Putamen (tissue), 1 donor: Measurements from ENCODE around the gene NPSR1.
"Not testable (repeated sequence)": the region's sequence is repeated elsewhere in the genome, so short reads cannot be mapped to it uniquely, and the experiment has no call there.

ENCODE experiments used
- DNase-seq: peaks from one replicate; pipeline ENCODE4 v3.0.0-alpha.2; 2016; ENCODE audit warnings: low spot score

NPSR1 gene

GRCh38 chr7:34758111-34758601, 100.1 kb downstream of the NPSR1 start:
- DNase-seq: no peak

DNA sequence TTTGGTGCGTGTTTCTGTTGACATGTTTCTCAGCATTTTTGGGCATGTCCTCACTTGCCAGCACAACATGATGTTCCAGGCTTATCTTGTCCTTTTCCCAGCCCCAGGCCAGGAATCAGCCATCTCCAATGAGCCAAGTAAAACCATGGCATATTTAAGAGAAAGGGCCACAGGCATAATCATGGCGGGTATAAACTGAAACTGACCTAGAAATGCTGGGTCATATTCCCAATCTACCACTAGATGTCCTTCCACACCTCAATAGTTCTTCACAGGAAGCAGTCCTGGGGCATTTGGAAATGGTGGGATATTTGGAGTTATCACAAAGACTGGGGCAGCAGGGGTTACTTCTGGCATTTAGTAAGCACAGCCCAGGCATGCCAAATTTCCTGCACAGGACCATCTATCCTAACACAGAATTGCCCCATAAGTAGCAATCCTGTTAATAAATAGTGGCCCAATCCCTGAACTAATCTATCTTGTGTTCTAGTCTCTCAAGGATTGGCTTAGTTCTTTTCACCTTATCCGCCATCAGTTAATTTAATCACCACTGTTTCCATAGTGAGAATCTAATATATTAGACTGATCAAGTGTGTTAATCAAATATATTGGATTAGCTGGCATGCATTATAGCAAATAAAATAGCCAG, 101.6 kb downstream of the NPSR1 start:
- DNase-seq: peak; percentile 23

- DNase-seq: no peak
These were observed 102.3 kb downstream of the NPSR1 start for GRCh38 chr7:34760271-34760670.

DNA sequence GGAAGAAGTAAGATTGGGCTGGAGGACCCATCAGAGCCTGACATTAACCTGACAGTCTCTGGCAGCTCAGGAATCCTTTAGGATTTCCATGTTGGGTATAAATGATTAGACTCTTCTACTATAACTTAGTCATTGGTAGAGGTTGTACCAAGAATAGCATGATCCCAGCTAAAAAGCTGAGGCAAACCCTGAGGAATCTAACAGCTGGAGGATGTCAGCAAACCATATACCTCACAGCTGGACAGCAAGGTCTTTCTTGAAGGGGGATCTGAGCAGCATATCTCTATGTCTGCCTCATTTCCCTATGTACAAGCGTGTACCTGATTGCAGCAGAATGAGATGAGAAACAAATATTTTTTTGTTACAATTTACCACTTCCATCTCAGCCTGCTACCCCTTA, 103.2 kb downstream of the NPSR1 start:
- no peak for DNase-seq

DNA sequence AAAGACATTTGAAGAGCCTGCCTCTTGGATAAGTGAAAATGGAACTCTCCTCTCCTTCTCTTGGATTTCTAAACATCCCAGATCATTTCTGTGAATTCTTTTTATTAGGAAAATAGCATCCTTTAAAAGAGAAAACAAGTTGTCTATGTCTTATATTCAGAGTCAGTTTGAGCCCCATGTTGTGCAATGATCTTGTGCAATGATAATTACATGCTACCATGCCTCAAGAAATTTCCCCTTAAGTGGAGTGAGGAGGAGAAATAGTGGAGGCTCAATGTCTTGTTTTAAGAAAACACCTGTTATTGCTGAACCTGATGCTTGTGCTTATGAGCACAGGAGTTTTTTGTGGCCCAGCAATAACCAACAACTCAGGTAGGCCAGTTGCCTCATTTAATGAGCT, 103.6 kb downstream of the NPSR1 start:
- no peak for DNase-seq

GRCh38 chr7:34762764-34763163, 104.7 kb downstream of the NPSR1 start:
- no peak for DNase-seq

GRCh38 chr7:34772296-34772938, 114.4 kb downstream of the NPSR1 start:
- DNase-seq: no peak

- no peak for DNase-seq
These were observed 118.8 kb downstream of the NPSR1 start for GRCh38 chr7:34776748-34777358.

DNA sequence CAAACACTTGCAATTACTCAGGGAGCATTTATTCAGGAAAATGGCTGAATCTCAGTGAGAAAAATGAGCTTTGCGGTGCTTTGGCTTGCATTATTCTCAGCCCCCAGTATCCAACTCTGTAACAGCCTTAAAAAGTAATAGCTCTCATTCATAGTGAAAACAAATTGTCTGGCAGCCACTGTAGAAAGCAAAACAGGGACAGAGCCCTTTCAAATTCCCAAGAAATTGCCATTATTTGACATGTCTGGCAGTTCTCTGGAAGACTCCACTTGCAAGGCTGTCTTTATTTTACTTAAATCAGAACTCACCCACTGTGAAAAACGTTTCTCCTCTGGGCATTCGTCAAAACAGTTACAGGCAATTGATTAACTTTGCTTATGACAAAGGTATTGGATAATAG, 122.5 kb downstream of the NPSR1 start:
- DNase-seq: no peak

- no peak for DNase-seq
These were observed 129.6 kb downstream of the NPSR1 start for GRCh38 chr7:34787586-34787985.

GRCh38 chr7:34806831-34807230, 148.8 kb downstream of the NPSR1 start:
- DNase-seq: no peak

DNA sequence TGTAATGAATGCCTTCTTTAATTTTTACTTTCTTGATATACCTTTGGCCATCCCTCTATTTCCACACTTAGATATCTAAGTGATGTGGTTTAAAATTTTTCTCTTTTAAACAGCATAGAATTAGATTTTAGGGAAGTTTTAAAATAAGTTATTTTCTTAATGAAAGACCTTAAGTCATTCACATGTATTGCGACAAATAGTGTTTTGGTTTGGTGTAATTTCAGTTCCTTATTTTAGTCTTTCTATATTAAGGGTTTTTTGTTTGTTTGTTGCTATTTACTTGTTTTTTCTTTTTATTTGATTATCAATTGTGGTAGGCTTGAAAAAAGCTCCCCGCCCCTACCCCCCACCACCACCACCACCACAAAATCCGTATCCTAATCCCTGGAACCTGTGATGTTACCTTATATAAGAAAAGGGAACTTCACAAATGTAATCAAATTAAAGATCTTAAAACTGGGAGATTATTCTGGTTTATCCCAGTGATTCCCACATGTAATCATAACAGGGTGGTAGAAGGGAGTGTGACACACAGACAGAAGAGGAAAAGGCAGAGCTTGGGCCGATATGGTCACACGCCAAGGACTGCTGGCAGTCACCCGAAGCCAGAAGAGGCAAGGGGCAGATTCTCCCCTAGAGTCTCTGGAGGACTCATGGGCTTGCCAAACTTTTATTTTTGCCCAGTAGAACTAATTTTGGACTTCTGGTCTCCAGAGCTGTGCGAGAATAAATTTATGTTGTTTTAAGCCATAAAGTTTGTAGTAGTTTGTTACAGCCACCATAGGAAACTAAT, 149.7 kb downstream of the NPSR1 start:
- DNase-seq: no peak

GRCh38 chr7:34814203-34814842, 156.3 kb downstream of the NPSR1 start:
- not testable (repeated sequence) for DNase-seq

- DNase-seq: no peak
These were observed 164.0 kb downstream of the NPSR1 start for GRCh38 chr7:34821932-34822558.

DNA sequence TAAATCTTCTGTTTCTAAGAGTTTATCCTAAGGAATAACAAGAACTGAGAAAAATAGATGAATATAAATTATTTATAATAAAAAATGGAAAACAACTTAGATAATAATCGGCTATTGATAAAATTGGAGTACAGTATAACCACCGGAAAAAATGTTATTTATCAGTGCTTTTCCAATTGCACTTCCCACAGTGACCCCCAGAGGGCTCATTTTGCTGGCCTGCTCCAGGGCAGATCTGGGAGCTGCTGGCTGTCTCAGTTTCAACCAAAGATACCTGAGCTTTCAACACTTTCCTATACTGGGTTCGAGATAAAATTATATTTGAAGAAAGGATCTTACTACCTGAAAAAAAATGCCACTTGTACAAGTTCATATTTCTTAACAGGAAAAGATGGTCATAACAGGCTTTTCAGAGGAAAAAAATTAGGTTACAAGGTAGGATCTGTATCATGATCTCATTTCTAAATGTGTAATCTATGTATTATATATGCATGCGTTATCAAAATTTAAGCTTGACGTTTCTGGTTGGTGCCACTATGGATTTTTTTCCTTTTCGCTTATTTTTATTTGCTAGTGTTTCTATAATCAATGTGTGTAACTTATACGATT, 165.7 kb downstream of the NPSR1 start:
- DNase-seq: peak; percentile 53

DNA sequence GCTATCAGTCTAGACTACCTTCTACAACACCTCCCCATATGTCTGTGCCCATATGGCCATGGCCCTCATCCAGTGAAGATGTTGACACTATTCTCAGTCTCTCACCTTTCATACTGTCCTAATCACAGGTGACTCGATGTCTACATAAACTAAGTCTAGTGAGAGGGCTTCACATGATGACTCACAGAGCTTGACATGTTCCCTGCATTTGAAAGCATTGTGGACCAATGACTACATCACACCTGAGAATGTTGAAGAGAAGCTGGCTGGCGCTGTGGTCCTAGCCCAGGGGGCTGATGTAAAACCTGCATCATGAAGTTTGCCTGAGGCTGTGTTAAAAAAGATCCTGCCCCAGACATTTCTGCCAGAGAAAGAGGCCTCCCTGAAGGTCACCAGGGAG, 167.2 kb downstream of the NPSR1 start:
- no peak for DNase-seq

DNA sequence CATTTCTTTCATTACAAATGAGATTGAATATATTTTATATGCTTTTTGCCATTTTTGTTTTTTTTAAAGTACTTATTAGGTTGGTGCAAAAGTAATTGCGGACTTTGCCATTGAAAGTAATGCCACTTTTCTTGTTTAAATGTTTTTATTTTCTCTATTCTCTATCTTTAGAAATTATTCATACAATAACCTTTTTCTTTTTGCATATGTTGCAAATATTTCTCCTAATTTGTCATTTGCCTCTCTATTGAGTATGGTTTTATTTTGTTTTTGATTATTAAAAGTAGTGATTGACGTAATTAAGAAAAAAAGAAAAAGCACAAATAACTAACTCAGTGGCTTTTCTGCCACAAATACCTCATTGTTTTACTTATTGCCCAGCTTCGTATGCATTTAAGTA, 172.4 kb downstream of the NPSR1 start:
- no peak for DNase-seq

DNA sequence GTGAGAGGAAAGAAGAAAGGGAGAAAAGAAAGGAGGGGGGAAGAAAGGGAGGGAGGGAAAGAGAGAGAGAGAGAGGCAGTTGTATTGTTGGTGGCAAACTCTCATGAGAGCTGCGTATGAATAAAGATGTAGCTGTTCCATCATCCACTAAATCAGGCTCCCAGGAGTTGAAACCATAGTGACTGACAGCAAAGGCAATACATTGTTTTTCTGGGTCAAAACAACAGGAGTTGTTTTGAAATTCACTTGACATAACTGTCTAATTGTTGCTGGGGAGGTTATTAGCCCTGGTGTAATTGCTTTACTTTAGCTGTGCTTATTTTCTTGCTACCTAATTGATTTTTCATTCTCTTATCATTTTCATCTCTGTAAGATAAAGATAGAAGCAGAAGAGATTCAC, 173.4 kb downstream of the NPSR1 start:
- DNase-seq: no peak

- no peak for DNase-seq
These were observed 174.0 kb downstream of the NPSR1 start for GRCh38 chr7:34832020-34832419.

DNA sequence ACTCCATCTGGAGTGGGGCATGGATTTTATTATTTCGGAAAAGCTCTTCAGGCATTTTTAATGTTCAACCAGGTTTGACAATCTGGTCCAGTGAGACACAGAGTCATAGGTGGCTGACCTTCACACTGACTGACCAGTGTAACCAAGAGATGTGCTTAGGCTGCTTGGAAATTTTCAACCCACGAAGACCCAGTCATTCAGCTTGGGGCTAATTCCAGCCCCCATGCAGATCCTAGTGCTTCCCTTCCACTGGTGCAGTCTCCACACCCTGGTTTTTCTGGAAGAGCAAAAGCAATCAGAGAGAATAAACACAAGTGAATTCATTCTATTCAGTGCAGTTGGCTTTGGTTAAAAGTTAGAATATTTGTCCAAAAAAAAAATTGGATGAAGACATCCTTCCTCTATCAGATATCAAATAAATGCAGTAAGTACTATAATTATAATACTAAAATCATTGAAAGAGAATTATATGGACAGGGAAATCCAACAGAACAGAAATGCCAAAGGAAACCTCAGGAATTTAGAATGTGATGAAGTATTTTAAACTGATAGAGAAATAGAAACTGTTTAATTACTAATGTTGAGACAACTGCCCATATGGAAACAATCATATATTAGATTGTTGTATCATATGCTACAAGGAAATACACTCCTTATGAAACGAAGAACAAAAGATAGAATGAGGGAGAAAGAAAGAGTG, 178.0 kb downstream of the NPSR1 start:
- DNase-seq: no peak

DNA sequence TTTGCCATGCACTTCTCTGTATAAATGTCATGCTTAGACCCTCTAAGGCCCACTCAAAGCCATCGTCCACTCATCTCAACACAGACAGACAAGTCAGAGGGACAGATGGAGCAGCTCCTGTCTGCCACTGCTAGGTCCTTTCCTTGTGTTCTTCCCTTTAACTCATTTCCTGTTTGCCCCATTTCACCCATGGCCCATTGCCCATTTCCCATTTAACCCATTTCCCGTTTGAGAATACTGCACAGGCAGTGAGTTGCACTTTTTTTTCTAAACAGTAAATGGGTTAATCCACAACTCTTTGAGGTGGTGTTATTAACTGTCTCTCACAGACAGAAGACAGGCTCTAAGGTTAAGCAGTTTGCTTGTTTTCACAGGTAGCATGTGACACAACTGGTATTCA, 179.3 kb downstream of the NPSR1 start:
- no peak for DNase-seq
